Fibroblast of villous mesenchyme (primary cell): Measurements from ENCODE around the gene KLHDC8A. TPM values are rescaled to one million over a fixed set of nuclear protein-coding genes. Genes with fewer than 3 reads are reported as not detected.
A peak's percentile ranks its signal among the peaks of the same experiment; 100 is the strongest.
"Not testable (repeated sequence)": the region's sequence is repeated elsewhere in the genome, so short reads cannot be mapped to it uniquely, and the experiment has no call there.

ENCODE experiments used
- DNase-seq: peaks from one replicate; pipeline ENCODE4 v3.0.0-alpha.2; 2010; ENCODE audit warnings: low read depth
- H3K4me3 ChIP-seq: 2 replicates; pipeline ENCODE4 v1.5.1; 2011; ENCODE audit warnings: low read depth, mild to moderate bottlenecking, low read length
- total RNA-seq: library from RNA; depleted of rRNA; stranded (reverse); fragments of >200 nt; gene quantifications from 2 replicates; pipeline ENCODE4 v1.2.3, GENCODE V29; 2012
- TF ChIP-seq, protein P1 (sequence below): IDR thresholded peaks from 2 replicates; pipeline ENCODE4 v1.5.1; 2012; ENCODE audit warnings: low read depth, mild to moderate bottlenecking, low read length; ENCODE audit not compliant: insufficient read depth

KLHDC8A gene, protein sequence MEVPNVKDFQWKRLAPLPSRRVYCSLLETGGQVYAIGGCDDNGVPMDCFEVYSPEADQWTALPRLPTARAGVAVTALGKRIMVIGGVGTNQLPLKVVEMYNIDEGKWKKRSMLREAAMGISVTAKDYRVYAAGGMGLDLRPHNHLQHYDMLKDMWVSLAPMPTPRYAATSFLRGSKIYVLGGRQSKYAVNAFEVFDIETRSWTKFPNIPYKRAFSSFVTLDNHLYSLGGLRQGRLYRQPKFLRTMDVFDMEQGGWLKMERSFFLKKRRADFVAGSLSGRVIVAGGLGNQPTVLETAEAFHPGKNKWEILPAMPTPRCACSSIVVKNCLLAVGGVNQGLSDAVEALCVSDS
- not detected in 2 replicates for total RNA-seq

DNA sequence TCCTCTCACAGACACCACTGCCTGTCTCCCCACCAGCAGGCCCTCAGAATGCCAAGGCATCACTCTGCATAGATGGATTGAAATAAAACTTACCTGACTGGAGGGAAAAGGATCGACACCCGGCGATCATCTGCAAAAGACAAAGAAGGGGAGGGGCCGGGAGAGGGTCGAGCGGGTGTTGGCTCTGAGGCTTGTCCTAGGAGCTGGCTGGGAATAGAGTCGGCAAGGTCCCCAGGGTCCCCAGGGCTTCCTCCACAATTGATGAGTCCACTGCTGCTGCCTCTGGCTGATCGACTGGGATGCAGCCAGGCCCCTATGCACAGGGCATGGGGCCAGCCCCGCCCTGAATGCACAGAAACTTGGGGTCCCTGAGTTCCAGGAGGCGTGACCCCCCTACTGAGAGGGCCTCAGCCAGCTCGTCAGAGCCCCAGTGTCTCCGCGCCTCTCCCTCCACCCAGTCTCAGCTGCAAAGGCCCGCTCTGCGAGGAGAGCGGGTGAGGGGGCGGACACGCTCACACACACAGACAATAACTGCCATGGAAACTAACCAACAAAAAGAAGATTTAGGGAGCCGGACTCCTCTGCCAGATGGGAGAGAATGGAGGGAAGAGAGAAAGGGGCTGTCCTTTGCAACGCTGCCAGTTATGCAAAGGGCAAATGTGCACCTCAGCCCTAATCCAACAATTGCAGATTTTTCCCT is at the start of gene KLHDC8A:
Gene KLHDC8A (minus strand): TSS at position 483 of the 700 bp plus-strand sequence. CDS start 13,318 bp downstream, outside the sequence.
- TF ChIP-seq, protein P1, sequence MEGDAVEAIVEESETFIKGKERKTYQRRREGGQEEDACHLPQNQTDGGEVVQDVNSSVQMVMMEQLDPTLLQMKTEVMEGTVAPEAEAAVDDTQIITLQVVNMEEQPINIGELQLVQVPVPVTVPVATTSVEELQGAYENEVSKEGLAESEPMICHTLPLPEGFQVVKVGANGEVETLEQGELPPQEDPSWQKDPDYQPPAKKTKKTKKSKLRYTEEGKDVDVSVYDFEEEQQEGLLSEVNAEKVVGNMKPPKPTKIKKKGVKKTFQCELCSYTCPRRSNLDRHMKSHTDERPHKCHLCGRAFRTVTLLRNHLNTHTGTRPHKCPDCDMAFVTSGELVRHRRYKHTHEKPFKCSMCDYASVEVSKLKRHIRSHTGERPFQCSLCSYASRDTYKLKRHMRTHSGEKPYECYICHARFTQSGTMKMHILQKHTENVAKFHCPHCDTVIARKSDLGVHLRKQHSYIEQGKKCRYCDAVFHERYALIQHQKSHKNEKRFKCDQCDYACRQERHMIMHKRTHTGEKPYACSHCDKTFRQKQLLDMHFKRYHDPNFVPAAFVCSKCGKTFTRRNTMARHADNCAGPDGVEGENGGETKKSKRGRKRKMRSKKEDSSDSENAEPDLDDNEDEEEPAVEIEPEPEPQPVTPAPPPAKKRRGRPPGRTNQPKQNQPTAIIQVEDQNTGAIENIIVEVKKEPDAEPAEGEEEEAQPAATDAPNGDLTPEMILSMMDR, result no peak
- H3K4me3 ChIP-seq, result no peak within 1 kb of the TSS
- no peak for DNase-seq

DNA sequence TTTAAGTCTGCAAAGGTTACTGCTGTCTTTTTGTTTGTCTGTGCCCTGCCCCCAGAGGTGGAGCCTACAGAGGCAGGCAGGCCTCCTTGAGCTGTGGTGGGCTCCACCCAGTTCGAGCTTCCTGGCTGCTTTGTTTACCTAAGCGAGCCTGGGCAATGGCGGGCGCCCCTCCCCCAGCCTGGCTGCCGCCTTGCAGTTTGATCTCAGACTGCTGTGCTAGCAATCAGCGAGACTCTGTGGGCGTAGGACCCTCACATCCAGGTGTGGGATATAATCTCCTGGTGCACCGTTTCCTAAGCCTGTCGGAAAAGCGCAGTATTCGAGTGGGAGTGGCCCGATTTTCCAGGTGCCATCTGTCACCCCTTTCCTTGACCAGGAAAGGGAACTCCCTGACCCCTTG is 49.5 kb upstream of the KLHDC8A start:
- not testable (repeated sequence) for DNase-seq, H3K4me3 ChIP-seq

DNA sequence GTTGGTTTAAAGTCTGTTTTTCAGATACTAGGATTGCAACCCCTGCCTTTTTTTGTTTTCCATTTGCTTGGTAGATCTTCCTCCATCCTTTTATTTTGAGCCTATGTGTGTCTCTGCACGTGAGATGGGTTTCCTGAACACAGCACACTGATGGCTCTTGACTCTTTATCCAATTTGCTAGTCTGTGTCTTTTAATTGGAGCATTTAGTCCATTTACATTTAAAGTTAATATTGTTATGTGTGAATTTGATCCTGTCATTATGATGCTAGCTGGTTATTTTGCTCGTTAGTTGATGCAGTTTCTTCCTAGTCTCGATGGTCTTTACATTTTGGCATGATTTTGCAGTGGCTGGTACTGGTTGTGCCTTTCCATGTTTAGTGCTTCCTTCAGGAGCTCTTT is 47.8 kb upstream of the KLHDC8A start:
- not testable (repeated sequence) for DNase-seq, H3K4me3 ChIP-seq

DNA sequence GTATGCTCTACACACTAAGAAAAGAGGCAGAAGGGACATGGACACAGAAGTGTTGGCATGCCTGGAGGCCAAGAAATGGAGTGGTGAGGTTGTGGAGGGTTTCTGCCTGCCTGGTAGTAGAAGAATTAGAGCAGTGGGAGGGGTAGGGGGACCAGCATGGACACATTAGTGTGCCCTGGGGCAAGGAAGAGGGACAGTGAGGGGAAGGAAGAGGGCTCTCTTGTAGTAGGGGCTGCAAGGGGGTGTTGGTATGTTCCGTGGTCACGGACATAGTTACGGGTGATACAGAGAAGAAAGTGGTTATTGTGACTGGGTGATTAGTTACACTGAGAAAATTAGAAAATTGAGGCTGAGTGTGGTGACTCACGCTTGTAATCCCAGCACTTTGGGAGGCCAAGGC is 41.9 kb upstream of the KLHDC8A start:
- TF ChIP-seq, protein P1, result no peak
- H3K4me3 ChIP-seq, result no peak overlapping the region
- DNase-seq, result no peak

DNA sequence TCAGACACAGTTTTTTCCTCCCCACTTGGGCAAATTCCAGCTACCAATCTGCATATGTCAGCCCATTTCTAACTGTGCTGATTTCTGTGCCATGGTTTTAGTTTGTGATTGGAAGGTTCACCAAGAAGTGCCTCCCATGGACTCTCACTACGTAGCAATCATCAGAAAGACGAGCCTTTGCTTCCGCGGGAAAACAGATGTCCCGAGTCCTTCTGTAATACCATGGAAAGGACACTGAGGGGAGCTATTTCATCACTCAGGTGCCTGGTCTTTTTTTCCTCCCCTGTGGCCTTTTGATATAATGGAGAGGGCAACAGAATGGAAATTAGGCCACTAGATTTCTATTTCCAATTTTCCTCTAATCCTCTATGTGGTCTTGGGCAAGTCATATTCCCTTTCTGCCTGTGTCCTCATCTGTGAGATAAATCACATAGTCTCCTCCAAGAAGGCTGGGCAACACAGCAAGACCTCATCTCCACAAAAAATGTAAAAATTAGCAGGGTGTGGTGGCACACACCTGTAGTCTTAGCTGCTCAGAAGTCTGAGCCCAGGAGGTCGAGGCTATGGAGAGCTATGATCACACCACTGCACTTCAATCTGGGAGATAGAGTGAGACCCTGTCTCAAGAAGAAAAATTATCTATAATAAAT is 40.4 kb upstream of the KLHDC8A start:
- DNase-seq, result peak; percentile 36
- TF ChIP-seq, protein P1, result peak; percentile 80

DNA sequence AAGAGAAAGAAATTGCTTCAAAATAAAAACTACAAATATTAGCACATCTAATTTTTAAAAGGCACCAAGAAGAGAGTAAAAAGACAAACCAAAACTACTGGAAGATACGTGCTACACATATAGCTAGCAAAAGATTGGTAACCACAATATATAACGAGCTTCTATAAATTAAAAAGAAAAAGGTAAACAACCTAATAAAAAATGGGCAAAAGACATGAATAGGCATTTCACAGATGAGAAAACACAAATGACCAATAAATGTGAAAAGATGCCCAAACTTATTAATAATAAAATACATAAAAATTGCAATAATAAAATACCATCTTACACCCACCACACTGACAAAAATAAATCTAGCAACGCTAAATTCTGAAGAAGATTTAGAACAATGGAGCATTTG is 38.9 kb upstream of the KLHDC8A start:
- TF ChIP-seq, protein P1, result no peak
- no peak overlapping the region for H3K4me3 ChIP-seq
- DNase-seq, result no peak

More for the DNA sequence above, 40.4 kb upstream of the KLHDC8A start:
- no peak overlapping the region for H3K4me3 ChIP-seq

DNA sequence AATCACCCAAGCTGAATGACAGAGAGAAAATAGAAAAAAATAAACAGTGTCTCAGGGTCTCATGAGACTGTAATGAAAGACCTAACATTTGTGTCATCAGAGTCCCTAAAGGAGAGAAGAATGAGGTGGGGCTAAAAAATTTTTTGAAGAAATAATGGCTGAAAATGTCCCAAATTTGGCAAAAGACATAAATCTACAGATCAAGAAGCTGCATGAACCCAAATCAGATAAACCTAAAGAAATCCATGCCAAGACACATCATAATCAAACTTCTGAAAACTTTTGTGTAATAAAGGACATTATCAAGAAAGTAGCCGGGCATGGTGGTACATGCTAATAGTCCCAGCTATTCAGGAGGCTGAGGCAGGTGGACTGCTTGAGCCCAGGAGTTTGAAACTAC is 35.9 kb upstream of the KLHDC8A start:
- DNase-seq, result no peak
- H3K4me3 ChIP-seq, result no peak overlapping the region
- TF ChIP-seq, protein P1, result no peak
